ENCODE data around the gene MCMBP.

MCMBP gene

GRCh38 chr10:119826771-119827170 is 45.9 kb downstream of the MCMBP start:
- ATAC-seq (no peak), DNase-seq (ENCODE audit: low spot score in 2 of 2) (no peak)
- Mint-ChIP-seq H3K9me3 (no peaks in the 10 kb centered on the region), H3K4me1 (no peaks in the 10 kb centered on the region), H3K27ac (peak overlapping the region; percentile 60), H3K36me3 (peaks cover 60% of the 10 kb centered on the region), H3K4me3 (no peak overlapping the region)

DNA sequence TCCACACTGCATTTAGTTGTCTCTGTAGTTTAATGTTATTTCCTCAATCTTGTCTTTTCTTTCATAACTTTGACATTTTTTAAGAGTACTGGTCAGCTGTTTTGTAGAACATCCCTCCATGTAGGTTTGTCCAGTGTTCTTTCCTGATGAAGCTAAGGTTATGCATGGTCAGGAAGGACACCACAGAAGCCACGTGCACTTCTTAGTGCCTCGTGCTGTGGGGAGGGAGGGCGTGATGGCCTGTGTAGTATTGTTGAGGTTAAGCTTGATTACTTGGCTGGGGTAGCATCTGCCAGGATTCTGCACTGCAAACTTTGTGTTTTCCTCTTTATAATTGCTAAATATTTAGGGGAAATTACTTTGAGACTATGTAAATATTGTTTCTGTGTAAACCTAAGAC is 48.3 kb downstream of the MCMBP start:
- H3K27ac Mint-ChIP-seq = no peak overlapping the region
- H3K4me3 Mint-ChIP-seq = no peak overlapping the region
- H3K4me1 Mint-ChIP-seq = no peaks in the 10 kb centered on the region
- DNase-seq (ENCODE audit: low spot score in 2 of 2) (no peak), ATAC-seq (no peak)
- H3K36me3 Mint-ChIP-seq = peaks cover 35% of the 10 kb centered on the region
- no peaks in the 10 kb centered on the region for H3K9me3 Mint-ChIP-seq

GRCh38 chr10:119821182-119821581 is 51.5 kb downstream of the MCMBP start:
- Mint-ChIP-seq H3K4me3 (no peak overlapping the region), H3K9me3 (no peaks in the 10 kb centered on the region), H3K36me3 (peaks cover 7% of the 10 kb centered on the region), H3K27ac (no peak overlapping the region), H3K4me1 (peaks cover under 1% of the 10 kb centered on the region)
- ATAC-seq (no peak), DNase-seq (ENCODE audit: low spot score in 2 of 2) (no peak)

DNA sequence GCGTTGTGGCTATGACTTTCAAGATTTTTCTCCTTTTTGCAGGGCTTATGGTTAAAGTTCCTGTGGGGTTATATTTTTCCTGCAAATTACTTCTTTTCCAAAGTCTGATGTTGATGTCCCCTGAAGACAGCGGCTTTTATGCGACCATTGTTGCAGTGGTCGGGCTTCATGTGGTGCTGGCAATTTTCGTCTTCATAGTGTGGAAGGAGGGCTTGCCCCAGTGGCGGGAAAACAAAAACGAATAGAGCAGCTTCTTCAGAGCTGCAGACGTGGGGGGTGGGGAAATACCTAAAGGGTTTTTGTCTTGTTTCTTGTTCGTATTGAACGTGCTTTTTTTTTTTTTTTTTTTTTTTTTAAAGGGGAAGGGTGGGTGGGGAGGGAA is 53.8 kb downstream of the MCMBP start:
- DNase-seq (ENCODE audit: low spot score in 2 of 2) = no peak
- peaks cover 6% of the 10 kb centered on the region for H3K4me1 Mint-ChIP-seq
- H3K9me3 Mint-ChIP-seq = no peaks in the 10 kb centered on the region
- no peak overlapping the region for H3K4me3 Mint-ChIP-seq
- no peak overlapping the region for H3K27ac Mint-ChIP-seq
- ATAC-seq = no peak
- peaks cover 17% of the 10 kb centered on the region for H3K36me3 Mint-ChIP-seq

- no peak for ATAC-seq
- H3K36me3 Mint-ChIP-seq = peaks cover 17% of the 10 kb centered on the region
- no peak for DNase-seq (ENCODE audit: low spot score in 2 of 2)
- H3K4me1 Mint-ChIP-seq = peaks cover 6% of the 10 kb centered on the region
- H3K9me3 Mint-ChIP-seq = no peaks in the 10 kb centered on the region
- no peak overlapping the region for H3K27ac Mint-ChIP-seq
- no peak overlapping the region for H3K4me3 Mint-ChIP-seq
Observed at GRCh38 chr10:119817991-119818888, 54.4 kb downstream of the MCMBP start.

DNA sequence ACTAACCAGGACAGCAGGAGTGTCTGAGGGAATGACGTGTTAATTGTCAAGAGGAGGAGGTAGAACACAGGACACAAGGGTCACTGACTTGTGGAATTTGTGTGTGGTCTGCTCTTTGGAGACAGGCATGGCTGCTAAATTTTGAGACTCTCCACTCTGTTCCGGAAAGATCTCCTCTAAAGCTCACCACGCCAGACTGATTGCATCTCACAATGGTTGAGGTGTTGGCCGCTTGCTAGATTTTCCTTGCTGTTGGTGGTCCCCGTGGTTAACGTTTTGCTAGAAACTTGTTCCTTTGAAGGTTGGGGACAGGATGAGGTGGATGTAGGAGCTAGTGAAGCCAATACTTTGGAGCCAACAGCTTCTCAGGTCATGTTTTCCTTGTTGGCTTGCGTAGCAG is 57.0 kb downstream of the MCMBP start:
- no peaks in the 10 kb centered on the region for H3K9me3 Mint-ChIP-seq
- H3K36me3 Mint-ChIP-seq = peaks cover 10% of the 10 kb centered on the region
- no peak overlapping the region for H3K27ac Mint-ChIP-seq
- H3K4me1 Mint-ChIP-seq = peaks cover 6% of the 10 kb centered on the region
- no peak overlapping the region for H3K4me3 Mint-ChIP-seq
- ATAC-seq (no peak), DNase-seq (ENCODE audit: low spot score in 2 of 2) (no peak)

DNA sequence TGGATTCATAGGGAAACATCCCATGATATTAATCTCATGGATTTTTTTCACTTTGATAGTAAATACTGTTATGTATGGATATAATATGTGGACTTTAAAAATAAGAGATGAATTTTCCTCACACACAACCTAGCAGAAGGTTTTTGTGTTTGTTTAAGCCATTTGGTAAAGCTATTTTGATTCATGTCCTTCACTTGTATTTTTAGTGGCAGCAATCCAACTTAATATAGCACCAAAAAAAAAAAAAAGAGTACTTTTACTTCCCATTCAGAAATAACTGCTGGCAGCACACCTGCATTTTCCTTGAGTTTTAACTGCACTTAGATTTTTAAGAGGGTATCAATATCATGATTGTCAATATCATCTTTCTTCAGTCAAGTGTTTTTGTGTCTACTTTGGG is 60.0 kb downstream of the MCMBP start:
- H3K4me1 Mint-ChIP-seq = peaks cover 13% of the 10 kb centered on the region
- H3K4me3 Mint-ChIP-seq = no peak overlapping the region
- no peak for DNase-seq (ENCODE audit: low spot score in 2 of 2)
- no peak overlapping the region for H3K27ac Mint-ChIP-seq
- H3K9me3 Mint-ChIP-seq = no peaks in the 10 kb centered on the region
- H3K36me3 Mint-ChIP-seq = peaks cover 10% of the 10 kb centered on the region
- ATAC-seq = no peak

DNA sequence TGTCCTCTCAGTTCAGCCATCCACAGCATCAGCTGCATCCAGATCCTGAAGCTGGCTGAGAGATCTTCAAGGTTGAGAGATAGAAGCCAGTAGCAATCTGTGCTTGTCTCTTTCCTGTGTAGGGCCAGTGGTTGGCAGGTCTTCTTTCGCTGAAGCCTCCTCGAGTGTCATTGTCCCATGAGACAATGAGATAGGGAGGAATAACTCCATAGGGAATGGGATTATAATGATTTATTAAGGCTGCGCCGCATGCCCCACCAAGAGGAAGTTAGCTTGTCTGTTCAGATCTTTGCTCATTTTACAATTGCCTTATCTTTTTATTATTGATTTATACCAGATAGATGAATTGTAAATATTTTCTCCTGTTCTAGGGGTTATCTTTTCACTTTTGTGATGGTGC is 61.5 kb downstream of the MCMBP start:
- H3K4me1 Mint-ChIP-seq = peaks cover 11% of the 10 kb centered on the region
- no peak overlapping the region for H3K27ac Mint-ChIP-seq
- peaks cover 10% of the 10 kb centered on the region for H3K36me3 Mint-ChIP-seq
- ATAC-seq (no peak), DNase-seq (ENCODE audit: low spot score in 2 of 2) (no peak)
- no peak overlapping the region for H3K4me3 Mint-ChIP-seq
- H3K9me3 Mint-ChIP-seq = no peaks in the 10 kb centered on the region

GRCh38 chr10:119807960-119808697 is 64.5 kb downstream of the MCMBP start:
- ATAC-seq (peak; percentile 98), DNase-seq (ENCODE audit: low spot score in 2 of 2) (no peak)
- H3K27ac Mint-ChIP-seq = peak overlapping the region; percentile 74
- H3K36me3 Mint-ChIP-seq = peaks cover 13% of the 10 kb centered on the region
- H3K4me1 Mint-ChIP-seq = peaks cover 6% of the 10 kb centered on the region
- H3K4me3 Mint-ChIP-seq = no peak overlapping the region
- no peaks in the 10 kb centered on the region for H3K9me3 Mint-ChIP-seq

- Mint-ChIP-seq H3K9me3 (no peaks in the 10 kb centered on the region), H3K4me3 (no peak overlapping the region), H3K36me3 (peaks cover 13% of the 10 kb centered on the region), H3K4me1 (peaks cover 13% of the 10 kb centered on the region), H3K27ac (no peak overlapping the region)
- no peak for DNase-seq (ENCODE audit: low spot score in 2 of 2)
- no peak for ATAC-seq
Observed at GRCh38 chr10:119806334-119807130, 66.1 kb downstream of the MCMBP start.

DNA sequence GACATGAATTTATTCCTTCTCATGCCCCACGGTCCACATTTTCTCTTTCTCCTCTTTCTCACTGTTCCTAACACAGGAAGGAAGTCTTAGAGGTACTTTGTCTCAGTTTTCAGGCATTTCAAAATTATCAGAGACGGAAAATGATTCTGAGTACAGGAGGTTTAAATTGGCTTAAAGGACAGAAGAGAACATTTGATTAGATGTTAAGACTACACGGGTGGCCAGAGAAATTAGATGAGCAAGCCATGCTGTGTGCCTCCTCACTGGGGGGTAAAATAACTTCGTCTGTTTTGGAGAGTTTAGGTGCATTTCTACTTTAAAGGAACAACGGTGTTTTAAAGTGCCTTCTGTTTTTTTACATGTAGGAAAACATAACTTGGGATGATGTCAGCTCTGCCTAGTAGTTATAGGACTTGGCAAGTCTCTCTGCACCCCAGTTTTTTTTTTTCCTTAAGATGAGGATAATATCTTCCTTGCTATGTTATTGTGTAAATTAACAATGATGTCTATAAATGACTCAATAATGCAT is 66.9 kb downstream of the MCMBP start:
- Mint-ChIP-seq H3K4me3 (no peak overlapping the region), H3K27ac (no peak overlapping the region), H3K4me1 (peaks cover 13% of the 10 kb centered on the region), H3K36me3 (peaks cover 13% of the 10 kb centered on the region), H3K9me3 (no peaks in the 10 kb centered on the region)
- DNase-seq (ENCODE audit: low spot score in 2 of 2) (no peak), ATAC-seq (no peak)

- DNase-seq (ENCODE audit: low spot score in 2 of 2) = no peak
- no peak overlapping the region for H3K27ac Mint-ChIP-seq
- H3K9me3 Mint-ChIP-seq = no peaks in the 10 kb centered on the region
- no peak overlapping the region for H3K4me3 Mint-ChIP-seq
- H3K36me3 Mint-ChIP-seq = peaks cover 18% of the 10 kb centered on the region
- peaks cover 13% of the 10 kb centered on the region for H3K4me1 Mint-ChIP-seq
- ATAC-seq = no peak
Observed at GRCh38 chr10:119803264-119803663, 69.4 kb downstream of the MCMBP start.

- no peak overlapping the region for H3K4me3 Mint-ChIP-seq
Observed at GRCh38 chr10:119801998-119802538, 70.6 kb downstream of the MCMBP start.

DNA sequence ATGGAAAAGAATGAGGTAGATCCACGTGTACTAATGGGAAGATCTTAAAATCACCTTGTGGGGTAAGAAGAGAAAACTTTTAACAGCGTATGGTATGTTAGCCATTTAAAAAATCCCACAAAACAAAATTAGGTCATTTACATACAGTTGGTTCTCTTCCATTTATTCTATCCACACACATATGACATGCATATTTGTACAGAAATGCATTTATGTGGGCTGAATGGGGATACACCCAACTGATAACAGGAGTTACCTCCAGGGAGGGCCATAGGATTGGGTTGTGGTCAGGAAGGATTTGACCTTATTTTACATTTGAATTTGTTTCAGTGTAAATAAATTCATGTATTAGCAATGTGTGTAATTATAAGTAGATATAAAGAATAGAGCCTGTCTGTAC is 71.5 kb downstream of the MCMBP start:
- DNase-seq (ENCODE audit: low spot score in 2 of 2) (no peak), ATAC-seq (no peak)
- no peaks in the 10 kb centered on the region for H3K9me3 Mint-ChIP-seq
- H3K4me1 Mint-ChIP-seq = peaks cover 7% of the 10 kb centered on the region
- peaks cover 29% of the 10 kb centered on the region for H3K36me3 Mint-ChIP-seq
- H3K4me3 Mint-ChIP-seq = no peak overlapping the region
- H3K27ac Mint-ChIP-seq = no peak overlapping the region

More at GRCh38 chr10:119801998-119802538, 70.6 kb downstream of the MCMBP start:
- H3K27ac Mint-ChIP-seq = no peak overlapping the region
- H3K9me3 Mint-ChIP-seq = no peaks in the 10 kb centered on the region
- DNase-seq (ENCODE audit: low spot score in 2 of 2) (no peak), ATAC-seq (peak; percentile 96)
- H3K36me3 Mint-ChIP-seq = peaks cover 22% of the 10 kb centered on the region
- H3K4me1 Mint-ChIP-seq = peaks cover 7% of the 10 kb centered on the region

GRCh38 chr10:119796039-119796438 is 76.6 kb downstream of the MCMBP start:
- Mint-ChIP-seq H3K36me3 (peaks cover 30% of the 10 kb centered on the region), H3K27ac (no peak overlapping the region), H3K9me3 (no peaks in the 10 kb centered on the region), H3K4me1 (no peaks in the 10 kb centered on the region), H3K4me3 (no peak overlapping the region)
- ATAC-seq (no peak), DNase-seq (ENCODE audit: low spot score in 2 of 2) (no peak)
